Activated CD8-positive, alpha-beta memory T cell treated with anti-CD3 and anti-CD28 coated beads for 1 hour (primary cell): ENCODE data around the gene MYO3B.
A peak's percentile ranks its signal among the peaks of the same experiment; 100 is the strongest.

Experiments
- DNase-seq, 2 donors: peaks; one replicate each; pipeline ENCODE4 v3.0.0-alpha.2; 2020; ENCODE audit warnings: low read depth in 1 of 2; ENCODE audit errors: extremely low read depth in 1 of 2

MYO3B gene

DNA sequence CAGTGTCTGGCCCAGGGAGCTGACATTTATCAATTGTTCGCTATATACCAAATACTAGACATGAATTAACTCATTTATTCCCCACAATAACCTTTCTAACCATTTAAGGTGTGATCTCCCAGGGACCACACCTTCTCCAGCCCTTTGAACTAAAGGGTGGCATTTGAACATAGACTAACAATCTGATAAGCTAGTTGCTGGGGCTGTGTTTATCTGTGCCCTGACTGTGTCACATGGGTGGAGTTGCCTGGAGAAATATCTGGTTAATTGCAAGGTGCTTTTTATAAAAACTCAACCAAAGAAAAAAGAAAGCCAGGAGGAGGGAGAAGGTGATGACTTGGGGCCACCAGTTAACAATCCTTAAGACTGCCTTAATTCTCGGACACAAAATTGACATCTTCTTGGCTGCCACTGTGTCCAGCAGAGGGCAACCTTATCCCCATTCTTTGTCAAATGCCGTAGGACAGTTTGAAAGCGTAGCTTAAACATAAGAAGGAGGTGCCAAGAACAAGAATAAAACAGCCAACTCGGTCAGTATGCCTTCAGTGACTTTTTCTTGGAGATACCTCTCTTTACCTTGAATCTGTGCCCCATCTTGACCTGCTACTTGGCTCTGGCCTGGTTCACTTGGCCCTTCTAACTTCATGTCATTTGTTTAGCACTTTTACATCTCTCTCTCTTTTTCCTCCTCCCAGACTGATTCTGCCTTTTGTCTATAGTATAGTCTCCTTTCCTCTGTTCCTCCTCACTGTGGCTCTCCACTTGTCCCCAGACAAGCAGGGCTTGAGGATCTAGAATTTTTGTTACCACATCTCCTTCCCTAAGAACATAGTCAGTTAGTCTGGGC lies 183.4 kb downstream of the MYO3B start:
- peak in 1 of 2 donors; percentile 5 for DNase-seq

DNA sequence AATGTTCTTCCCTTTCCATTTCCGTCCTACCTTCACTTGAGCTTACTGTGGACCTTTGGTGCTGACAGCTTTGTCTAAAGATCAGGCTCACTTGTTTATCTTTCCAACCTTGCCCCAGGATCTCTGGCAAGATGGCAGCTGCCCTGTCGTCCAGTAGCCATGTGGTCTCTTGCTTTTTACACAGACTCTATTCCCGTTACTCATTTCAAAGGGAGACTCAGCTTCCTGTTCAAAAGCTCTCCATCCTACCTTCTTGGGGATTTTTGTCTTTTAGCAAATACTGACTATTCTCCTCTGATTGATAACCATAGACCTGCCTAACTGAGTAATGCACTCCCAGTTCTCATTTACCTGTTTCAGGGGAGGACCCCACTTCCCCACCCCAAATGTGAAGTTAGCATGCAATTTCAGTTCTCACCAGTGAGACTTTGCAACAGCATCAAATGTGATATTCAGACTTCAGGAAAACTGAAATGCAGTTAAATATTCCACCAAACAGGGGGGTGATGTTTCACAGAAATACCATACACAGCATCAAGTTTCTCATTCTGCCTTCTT lies 184.4 kb downstream of the MYO3B start:
- DNase-seq = no peak

DNA sequence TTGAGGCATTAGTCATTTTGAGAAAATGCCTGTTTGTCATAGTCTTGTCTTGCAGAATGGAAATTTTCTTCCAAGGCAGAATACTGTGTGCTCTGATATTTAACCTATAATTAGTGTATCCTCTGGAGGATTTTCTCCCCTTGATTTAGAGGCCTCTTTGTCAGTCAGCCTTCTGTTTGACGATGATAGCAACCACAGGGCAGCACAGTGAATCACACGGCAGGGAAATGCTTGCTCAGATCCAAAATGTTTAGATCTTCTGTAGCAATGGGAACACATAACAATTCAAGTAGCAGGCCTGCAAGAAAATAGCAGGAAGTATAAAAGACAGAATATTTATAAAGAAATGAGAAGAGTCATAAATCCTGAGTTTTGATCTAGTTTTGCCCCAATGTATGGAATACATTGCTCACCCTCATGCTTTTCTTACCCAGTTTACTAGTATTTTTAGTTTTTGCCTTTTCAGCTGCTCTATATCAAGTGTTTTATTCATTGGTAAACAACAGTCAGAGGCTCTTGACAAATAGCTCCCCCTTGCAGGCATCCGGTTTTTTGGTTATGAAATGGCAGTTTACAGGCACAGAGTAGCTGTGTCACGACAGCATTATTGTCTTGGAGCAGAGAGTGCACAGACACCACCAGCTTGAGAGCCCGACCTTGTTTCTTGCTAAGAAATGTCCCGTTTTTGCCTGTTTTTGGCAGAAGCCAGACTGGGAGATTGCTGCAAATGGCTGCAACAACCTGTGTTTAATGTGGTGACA lies 185.1 kb downstream of the MYO3B start:
- no peak for DNase-seq

DNA sequence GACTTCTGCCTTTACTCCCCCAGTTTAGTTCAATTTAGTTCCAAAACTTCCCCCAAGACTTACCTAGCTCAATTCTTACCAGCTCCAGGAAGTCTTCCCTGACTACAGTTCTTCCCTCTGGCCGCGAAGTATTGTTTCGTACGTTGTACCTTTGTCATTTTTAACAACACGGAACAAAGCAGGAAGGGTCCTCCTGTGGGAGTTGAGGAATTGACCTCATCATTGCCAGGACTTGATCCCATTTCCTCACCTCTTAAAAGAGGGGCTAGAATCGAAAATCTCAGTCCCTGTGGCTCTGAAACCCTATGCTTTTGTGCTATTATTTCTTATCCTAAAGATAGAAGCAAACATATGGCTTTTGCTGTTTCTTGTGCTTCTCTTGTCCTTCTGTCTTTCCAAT lies 187.1 kb downstream of the MYO3B start:
- DNase-seq = no peak

DNA sequence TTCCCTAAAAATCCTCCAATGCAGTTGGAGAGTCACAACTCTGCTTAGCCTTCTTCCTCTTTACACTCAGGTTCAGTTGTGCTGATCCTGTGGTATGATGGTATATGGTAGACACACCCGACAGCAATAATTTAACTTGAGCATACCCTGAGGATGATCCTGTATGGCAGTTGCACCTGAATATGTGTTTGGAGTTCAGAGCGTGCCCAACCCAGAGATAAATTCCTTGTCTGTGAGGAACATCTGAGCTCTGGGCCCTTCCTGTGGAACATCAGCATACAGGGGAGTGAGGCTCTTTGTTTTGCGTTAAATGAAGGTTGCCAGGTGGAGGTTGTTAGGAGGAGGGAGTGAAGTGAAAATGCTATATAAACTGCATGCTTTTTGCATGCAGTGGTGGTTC lies 187.7 kb downstream of the MYO3B start:
- DNase-seq = no peak

DNA sequence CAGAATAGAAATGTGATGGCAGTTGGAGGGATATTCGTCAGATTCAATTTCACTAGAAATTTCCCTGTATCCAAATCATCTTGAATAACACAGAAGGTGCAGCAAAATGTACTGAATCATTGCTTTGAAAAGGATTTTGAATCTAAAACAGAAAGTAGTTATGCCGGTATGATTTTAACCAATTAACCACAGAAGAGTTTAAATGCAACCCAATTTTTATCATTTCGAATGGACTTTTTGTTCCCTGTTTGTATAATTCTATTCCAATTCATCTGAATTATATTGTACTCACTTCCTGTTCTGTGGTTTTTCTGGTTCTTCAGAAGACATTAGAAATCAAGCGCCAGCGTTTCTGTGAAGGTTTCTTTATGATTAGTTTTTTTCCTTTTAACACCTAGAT lies 190.4 kb downstream of the MYO3B start:
- DNase-seq = no peak

DNA sequence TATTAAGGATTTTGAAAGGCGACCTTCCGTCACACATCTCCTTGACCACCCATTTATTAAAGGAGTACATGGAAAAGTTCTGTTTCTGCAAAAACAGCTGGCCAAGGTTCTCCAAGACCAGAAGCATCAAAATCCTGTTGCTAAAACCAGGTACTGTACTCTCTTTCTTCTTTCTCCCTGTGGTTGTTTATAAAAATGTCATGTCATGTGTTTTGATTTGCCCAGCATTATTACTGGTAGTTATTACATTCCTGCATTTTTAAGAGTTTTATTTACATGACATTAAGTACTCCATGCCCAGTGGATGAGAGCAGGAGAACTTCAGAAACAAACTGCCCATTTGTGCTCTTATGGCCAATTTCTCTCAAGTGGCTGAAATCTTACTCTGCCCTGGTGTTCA lies 191.3 kb downstream of the MYO3B start:
- DNase-seq = no peak

DNA sequence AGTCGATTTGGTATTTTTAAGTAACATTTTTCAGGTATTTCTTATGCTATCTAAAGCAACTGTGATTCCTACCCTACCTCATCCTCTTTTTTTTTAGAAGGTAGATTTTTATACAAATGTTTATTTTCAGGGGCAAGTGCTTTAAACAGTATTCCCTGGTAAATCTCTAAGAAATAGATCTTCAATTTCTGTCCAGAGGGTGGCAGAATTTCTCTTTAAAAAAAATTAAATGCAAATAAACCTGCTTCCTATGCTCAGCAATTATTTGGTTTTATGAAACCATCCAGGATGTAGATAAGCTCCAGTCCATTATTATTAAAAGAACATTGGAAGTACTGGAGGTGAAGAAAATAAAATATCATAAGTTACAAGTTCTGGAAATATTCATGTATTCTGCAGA lies 191.9 kb downstream of the MYO3B start:
- no peak for DNase-seq

DNA sequence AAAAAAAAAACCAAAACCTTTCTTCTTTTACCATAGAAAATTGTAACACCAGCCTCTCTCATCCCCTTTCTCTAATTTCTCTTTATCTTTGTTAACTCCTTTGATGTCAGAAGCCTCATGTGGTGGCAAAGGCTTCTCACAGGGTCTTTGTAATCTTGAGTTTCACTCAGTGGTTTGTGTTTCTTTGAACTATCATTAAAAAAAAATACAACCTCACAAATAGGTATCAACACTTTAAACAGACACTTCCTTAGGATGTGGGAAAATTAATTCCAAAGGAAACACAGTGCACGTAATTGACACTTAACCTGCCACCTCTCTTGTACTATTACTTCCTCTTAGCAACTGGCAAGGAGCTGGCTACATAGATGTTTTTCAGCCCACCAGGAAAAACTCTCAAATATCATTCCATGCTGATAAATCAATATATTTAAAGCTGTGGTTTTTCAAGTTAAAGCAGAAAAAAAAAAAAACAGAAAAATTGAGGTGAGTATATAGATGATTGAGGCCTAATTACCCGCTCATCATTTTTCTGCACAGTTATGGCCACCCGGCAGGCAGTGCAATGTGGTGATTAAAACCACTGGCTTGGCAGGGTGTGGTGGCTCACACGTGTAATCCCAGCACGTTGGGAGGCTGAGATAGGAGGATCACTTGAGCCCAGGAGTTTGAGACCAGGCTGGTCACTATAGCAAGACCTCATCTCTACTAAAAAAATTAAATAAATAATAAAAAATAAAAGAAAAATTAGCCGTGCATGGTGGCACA lies 193.5 kb downstream of the MYO3B start:
- no peak for DNase-seq

DNA sequence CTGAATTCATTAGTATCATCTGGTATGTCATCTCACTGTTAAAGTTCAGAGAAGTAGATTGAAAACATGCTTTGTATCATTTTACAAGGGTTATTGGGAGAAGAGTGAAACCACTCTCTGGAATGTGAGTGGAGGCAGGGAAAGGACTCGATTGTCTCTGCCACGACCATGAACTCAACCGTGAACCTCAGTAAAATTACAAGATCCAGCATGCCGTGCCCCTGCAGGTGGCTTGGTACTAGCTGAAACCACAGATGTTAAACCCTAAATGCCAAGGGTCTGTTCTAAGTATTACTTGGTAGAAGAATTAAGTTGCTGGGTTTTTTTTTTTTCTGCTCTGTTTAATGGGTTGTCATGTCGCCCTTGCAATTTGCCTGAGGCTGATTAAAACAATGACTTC lies 197.2 kb downstream of the MYO3B start:
- DNase-seq = no peak

DNA sequence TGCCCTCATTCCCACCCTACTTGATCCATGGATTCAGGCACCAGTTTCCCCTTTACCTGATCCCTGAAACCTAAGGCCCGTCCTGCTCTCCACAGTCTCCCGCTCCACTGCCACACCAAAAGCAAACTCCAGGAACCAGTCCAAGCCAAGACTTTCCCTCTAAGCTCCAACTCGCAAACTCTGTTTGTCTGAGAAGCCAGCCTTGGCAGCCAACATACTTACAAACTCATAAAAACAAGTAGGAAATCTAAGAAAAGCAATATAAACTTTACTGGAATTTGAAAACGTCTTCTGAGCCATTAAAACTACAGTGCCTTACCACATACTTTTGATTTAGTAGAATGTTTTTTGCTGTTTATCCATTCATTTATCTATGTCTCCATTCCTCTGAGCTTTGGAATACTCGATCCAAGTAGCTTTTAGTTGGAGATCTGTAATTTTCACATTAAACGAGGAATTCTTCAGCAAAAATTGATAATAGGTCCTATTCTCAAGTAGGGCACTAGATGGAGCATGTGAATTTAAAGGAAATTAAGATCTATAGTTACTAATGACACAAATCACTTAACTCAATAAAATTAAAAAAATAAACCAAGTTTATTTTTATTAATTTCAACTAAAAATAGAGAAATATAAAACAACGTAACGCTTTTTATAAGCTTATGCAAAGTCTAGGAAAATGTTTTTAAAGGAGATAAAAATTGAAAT lies 199.7 kb downstream of the MYO3B start:
- DNase-seq = no peak

DNA sequence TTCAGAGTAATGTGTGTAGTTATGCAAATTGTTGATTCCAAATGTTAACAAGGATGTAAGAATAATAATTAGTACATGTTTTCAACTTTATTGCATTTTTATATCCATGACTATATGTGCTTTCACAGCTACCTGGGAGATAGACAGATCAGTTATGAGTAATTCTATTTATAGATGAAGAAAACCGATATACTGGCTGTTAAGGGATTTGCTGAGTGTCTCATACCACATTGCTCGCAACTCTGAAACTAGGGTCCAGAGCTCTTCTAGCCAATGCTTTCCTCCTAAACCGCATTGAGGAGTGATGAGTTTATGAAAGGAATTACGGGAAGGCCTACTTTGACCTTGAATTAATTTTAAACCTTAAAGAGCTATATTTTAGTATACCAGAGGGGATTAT lies 202.3 kb downstream of the MYO3B start:
- DNase-seq = no peak

DNA sequence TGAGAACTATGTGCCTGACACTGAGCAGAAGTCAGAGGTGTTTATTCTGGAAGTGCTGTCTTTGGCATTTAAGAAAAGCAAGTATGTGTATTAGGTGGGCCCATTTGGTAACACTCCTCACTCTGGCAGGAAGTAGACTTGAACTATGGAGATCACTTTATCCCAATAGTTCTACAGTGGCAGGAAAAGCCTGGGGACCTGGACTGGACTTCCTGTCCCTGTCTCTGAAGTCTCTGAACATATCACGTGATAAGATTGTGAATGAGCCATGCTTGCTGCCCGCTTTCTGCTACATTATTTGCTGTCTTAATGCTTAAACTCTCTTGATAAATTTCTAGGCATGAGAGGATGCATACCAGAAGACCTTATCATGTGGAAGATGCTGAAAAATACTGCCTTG lies 203.7 kb downstream of the MYO3B start:
- no peak for DNase-seq

DNA sequence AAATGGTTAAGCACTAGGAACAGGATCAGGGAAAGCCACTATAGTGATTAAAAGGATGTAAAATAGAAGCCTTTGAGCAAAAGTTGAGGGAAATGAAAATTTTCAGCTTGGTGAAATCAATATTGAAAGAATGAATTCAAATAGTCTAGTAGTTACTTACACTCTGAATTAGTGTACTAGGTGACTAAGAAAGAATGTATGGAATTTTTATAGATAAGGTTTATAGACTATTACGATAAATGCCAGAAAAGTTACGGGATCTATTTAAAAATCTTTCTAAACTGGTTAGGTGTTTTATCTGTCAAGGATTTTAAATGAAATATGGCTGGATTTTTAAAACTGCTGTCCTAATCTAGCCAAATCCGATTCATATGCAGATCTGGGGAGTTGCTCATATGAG lies 208.6 kb downstream of the MYO3B start:
- DNase-seq = no peak

DNA sequence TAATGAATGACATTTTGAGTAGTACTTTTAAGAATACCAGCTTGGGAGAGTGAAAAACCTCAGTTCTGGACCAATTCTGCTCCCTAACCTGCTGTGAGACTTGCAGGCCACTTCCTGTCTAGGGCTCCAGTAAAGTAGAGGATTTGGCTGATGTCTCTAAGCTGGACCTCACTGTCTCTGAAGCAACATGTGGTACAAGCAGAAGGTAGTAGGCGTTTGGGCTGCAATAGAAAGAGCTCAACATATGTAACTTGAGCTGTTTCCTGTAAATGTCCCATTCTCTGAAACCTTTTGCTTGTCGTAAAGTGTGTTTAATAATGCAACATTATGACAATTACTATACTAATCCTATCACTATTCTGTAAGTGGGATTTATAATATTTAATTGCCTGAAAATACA lies 213.1 kb downstream of the MYO3B start:
- DNase-seq = no peak

DNA sequence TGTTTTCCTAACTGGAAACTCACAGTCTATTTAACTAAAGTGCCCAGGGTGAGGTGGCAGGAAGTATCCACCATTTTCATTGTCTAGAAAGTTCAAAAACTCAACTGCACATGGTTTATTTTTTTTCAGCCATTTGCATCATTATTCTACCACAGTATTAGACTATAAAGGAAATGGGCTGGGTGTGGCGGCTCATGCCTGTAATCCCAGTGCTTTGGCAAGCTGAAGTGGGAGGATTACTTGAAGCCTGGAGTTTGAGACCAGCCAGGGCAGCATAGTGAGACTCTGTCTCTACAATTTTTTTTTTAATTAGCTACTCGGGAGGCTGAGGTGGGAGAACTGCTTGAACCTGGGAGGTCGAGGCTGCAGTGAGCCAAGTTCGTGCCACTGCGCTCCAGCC lies 213.8 kb downstream of the MYO3B start:
- no peak for DNase-seq

DNA sequence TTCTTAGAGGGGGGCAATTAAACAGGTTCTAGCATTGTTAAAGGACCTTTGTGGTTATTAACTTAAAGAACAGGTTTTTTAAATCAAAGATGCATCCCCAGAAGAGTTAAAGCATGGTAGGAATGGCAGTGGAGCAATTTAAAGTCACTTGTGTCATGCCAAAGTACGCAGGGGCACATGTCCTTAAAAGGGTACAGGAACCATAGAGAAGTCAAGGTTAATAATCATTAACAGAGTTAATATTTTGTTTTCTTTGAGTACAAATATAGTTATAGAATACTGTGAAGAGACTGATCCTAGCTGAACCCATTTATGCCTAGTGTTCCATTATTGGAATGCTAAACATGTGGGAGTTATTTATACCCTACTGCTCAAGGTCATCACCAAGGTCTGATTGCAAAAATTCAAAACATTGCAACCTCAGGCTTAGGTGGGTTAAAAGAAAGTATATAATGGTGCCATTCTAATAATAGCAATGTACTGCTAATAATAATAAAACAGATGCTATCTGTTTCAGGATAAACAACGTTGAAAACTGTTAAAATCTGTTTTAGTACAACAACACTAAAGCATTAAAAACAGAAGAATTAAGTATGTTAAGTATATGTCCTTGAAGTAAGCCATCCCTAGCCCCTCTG lies 216.0 kb downstream of the MYO3B start:
- DNase-seq = no peak

DNA sequence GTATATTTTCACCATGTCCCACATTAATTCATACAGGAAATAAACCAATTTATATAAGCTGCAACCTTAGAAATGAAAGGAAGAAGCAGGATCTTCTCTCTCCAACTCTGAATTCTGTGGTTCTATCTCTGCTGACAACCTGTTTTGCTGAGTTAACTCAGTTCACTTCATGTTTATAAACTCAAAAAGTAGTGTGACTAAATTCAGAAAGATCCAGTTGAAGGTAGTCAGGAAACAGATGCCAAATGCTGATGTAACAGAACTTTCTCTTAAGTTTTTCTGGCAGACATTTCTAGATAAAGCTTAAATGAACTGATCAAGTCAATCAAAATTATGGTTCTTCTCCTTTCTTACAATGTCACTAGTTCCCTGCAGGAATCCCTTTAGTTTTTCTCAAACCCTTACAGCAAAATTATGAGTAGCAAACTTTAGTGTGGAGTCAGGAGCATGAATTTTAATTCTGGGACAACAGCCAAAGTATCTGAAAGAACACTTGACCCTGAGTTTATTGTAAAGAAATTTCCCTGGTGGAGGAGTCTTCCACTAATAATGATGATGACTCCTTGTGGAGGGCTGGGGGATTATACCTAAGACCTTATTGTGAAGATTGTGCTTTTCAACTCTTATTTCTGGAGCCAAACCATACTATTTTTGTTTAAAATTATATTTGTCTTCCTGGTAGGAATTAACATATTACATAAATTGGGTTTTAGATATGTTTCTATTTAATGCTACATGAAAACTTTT lies 216.9 kb downstream of the MYO3B start:
- DNase-seq = no peak

DNA sequence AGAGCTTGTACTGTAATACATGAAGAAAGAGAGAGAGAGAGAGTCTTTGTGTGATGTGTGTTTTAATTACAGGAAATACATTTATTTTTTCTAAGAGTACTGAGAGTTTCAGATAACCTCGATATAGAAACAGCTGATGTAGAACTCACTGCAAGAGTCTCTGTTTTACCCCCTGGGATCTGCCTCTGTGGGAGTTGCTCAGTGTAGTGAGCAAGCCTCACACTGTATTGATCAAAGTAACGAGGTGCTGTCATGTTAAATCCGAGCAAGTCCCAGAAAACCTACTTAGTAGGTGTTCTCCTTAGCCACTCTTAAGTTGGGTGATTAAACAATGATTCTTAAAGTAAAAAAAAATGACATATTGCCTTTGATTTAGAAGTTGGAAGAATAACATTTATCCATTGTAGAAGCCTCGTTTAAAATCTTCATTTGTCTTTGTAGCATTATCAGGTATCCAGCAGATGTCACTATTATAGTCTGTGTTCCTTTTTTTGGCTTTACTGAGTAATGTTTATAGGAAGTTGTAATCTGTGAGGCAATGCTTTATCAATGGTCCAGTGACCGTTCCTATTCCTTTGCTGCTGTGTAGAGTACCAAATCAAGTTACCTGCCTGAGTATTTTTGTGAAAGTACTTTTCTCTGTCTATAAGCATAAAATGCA lies 219.0 kb downstream of the MYO3B start:
- DNase-seq = no peak
